Activated naive CD4-positive, alpha-beta T cell treated with Interleukin-2 at 50 U/mL for 16 hours (primary cell): ENCODE measurements around the gene PNMA6F.

ENCODE experiments used
- DNase-seq: peaks from one replicate; pipeline ENCODE4 v3.0.0-alpha.2; 2020

Gene PNMA6F

DNA sequence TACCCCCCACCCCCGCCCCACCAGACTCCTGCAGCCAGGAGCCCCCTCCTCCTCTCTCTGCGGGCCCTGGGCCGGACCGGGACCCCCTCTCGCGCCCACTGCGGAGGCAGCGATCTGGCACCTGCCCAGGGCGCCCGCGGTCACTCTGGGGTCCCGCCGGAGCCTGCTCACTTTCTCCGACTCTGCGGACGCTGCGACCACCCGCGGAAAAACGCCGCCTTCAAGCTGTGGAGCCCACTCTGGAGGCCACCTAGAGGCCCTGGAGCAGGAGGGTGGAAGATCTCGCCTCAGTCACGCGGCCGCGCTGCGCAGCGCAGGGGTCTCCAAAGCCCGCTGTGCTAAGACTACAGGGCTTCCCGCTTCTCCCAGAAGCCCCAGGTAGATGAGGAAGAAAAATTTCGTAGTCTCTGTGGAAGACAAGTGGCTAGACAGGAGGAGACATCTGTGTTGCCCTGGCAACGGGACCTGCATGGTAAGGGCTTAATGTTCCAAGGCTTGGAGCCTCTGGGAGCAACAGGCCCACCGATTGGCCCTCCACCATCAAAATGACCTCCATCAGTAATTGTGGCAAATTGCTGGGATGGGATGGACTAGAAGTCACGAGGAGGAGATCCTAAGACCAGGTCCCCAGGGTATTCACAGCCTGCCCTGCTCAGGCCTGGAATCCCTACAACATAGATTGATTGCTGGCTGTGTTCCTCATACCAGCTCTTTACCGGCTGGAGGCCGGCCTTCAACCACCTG, at the start of gene PNMA6F:
Gene PNMA6F (minus strand): TSS at position 387 of the 744 bp plus-strand sequence. CDS start 1,093 bp downstream, outside the sequence.
- DNase-seq, result no peak

DNA sequence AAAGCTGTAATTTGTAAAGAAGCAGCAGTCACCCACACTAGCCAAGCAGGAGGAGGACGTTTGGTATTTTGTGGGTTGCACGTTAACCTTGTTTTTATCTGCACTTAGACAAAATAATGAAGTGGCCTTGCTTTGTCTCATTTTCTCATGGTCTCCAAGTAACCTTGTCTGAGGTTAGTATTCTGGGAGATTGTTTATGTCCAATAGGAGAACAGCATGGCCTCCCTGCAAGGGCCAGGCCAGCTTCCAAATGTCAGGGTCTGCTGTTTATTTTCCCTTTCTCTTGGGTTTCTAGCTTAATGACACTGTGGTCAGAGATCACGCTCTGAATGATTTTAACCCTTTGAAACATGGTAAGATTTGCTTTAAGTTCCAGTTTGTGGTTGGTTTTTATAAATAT, 49.7 kb upstream of the PNMA6F start:
- DNase-seq, result no peak

DNA sequence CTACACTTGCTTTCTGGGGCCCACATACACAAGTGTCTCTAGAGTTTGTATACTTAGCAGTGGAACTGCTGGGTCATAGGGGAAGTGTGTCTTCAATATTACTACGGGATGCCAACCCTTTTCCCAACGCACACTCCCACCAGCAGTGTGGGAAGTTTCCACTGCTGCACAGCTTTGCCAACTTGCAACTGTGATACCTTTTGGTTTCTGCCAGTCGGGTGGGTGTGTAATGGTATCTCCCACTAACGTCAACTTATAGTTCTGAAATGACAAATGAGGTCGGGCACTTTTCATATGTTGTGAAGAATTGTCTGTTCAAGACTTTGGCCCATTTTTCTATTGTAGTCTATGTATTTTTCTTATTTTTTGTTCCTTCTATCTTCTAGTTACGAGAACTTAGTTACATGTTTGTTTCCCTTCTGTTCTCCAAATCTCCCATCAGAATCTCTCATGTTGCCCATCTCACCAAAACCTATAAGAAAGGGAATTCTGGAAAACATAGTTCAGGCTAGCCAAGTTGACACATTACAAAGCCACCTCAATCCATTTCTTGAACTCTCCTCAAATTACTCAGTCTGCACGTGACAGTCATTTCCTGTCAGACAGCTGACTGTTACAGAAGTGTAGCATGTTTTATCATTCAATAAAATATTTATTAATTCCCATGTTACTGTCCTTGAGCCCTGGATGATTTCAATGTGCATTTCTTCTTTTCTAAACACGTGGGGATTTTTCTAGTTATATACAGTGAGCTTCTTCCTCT, 48.9 kb upstream of the PNMA6F start:
- no peak for DNase-seq

DNA sequence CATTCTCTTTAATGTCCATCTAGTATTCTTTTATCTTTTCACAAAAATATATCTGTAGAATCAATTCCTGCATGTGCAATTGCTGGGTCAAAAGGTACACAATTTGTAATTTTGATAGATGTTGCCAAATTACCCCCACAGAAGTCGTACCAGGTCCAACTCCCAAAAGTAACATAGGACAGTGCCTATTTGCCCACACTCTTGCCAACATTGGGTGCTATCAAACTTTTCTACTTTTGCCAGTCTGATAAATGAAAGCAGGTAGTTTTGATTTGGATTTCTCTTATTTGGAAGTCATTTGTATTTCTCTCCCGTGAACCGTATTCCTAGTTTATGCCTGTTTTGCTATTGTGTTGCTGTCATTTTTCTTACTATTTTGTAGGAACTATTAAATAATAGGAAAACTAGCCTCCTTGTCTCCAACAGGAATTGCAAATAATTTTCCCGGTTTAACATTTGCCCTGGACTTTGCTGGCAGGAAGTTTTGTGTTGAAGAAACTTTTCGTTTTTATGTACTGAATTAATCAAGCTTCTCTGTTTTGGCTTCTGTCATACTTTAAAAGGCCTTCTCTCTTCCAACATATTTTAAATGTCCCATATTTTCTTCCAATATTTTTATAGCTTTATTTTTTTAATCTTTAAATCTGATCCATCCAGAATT, 45.4 kb upstream of the PNMA6F start:
- DNase-seq, result no peak

DNA sequence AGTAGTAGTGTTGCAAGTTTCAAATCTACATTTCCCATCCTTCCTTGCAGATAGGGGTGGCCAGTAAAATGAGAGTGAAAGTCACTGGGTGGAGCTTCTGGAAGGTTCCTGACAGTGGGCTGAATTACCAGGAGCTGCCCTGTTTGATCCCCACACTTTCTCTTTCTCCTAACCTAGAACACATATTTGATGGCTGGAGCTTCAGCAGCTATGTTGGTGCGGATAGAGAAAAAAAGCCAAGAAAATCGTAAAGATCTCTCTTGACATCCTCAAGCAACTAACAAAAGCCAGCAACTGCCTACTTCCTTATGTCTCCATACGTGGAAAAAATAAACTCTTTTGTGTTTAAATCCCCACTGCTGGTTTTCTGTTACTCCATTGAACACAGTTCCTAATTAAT, 44.6 kb upstream of the PNMA6F start:
- DNase-seq, result no peak

GRCh38 chrX:153365670-153366069, 44.1 kb upstream of the PNMA6F start:
- no peak for DNase-seq

DNA sequence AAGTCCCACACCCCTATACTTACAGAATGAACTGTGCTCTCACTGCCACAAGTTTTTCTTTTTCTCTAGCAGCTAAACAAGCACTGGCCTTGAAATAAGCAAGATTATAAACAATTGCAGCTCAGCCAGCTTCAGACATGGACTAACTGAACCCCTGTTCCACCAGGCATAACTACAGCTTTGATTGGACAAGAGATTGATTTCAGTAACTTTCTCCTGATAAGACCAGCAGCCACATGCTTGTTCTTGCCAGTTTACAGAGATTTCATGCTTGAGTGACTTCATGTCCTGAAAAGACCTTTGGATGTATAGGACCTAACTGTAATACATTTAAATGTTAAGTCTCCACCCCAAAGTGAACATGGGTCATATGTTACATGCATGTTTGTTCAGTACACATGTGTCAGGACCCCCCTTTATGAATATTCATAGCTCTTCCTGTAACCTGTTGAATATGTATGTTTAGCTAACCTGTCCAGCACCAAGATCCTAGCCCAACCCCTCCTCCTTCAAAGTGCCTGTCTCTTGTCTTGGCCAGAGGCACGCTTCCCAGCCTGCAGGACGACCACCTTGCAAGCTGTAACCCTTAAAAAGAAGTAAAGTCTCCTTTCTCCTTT, 40.3 kb upstream of the PNMA6F start:
- no peak for DNase-seq

DNA sequence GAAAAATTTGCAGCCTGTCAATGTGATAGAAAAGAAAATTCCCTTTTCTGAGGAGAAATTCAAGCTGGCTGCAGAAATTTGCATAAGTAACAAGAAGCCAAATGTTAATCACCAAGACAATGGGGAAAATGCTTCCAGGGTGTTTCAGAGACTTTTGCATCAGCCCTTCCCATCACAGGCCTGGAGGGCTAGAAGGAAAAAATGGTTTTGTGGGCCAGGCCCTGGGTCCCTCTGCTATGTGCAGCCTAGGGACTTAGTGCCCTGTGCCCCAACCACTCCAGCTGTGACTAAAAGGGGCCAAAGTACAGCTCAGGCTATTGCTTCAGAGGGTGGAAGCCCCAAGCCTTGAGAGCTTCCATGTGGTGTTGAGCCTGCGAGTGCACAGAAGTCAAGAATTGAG, 36.3 kb upstream of the PNMA6F start:
- no peak for DNase-seq

DNA sequence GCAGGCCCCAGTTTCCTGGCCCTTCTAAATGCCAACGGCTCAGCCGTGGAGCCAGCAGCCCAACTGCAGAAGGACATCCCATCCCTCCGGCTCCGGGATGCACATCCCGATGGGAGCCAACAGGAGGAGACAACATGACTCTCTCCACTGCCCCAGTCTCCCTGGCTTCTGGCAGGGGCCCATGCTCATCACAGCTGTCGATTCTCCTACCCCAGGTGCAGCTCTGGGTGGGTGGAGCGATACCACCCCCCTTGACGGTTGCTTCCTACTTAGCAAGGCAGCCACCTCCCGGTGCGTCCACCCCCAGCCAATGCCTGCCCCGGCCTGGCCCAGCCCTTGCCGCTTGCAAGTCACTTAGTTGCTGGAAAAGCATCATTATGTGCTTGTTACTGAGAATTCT, 31.8 kb upstream of the PNMA6F start:
- no peak for DNase-seq

DNA sequence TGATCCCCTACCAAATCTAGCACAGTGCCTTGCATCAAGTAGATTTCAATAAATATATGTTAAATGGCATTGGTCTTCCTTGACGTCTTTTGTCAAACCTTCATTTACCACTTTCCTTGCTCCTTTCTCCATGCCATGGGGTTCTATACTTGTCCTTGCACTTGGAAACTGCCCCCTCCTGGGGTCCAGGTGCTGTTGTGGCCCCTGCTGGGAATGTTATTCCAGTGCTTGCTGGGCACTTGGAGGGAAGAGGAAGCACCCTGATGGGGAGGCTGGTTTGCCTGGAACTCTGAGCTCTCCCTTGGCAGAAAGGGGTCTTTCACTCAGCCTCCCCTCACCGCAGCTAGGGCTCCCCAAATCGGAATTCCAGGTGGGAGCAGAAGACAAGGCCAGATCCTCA, 31.3 kb upstream of the PNMA6F start:
- no peak for DNase-seq

DNA sequence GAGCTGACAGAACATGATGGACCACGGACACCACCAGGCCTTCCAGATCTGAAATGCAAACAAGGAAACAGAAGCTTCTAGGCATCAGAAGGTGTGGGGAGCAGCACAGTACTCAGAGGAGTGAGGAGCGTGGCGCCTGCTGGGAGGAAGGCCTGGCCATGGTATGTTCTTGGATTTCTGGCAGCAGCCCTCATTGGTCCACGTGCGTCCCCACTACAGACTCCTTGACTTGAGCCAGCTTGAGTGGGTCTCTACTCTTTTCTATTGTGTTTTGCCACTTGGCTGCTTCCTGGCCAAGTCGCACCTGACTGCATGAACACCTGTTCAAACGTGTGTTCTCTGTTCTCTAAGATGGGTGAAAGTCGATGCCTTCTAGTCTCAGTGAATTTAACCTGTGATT, 30.4 kb upstream of the PNMA6F start:
- DNase-seq, result no peak

- DNase-seq, result no peak
These were observed 28.4 kb upstream of the PNMA6F start for GRCh38 chrX:153349952-153350351.

GRCh38 chrX:153348421-153348820, 26.9 kb upstream of the PNMA6F start:
- DNase-seq, result no peak

DNA sequence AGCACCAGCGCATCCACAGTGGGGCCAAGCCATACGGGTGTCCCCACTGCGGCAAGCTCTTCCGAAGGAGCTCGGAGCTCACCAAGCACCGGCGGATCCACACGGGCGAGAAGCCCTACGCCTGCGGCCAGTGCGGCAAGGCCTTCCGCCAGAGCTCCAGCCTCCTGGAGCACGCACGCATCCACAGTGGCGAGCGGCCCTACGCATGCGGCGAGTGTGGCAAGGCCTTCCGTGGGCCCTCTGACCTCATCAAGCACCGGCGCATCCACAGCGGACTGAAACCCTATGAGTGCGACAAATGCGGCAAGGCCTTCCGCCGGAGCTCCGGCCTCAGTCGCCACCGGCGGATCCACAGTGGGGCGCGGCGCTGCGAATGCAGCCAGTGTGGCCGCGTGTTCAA, 26.0 kb upstream of the PNMA6F start:
- DNase-seq, result no peak

- DNase-seq, result no peak
These were observed 22.1 kb upstream of the PNMA6F start for GRCh38 chrX:153343674-153344073.

DNA sequence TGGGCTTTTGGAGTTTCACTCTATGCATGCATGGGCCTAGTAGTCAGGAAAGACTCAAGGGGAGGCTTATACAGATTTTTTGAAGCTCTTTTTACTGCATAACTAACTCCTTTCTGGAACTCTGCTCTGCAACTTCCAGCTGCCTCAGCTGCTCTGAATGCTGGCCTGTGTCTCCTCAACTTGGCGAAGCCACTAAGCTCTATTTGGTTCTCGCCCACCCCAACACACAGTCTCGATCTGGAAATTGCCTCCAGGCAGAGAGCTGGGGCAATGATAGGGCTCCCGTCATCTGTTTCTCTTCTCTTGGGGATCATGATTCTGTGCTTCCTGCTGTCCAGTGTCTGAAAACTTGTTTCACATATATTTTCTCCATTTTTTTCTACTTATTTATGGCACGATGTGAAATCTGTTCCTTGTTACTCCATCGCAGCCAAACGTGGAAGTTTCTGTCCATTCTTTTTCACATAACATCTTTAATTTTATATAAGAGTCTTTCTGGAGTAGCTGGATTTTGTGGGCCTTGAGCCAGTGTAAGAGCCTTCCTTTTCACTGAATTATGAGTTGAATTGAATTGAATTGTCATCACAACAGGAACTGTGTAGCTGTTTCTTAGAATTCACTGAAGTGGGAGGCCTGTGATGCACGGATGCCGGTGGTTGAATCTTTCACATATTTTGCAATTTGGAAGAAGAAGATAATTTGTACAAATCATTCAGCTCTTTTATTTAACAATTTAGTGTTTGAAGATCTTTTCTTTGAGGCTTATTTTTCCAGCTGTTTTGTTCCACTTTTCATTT, 21.4 kb upstream of the PNMA6F start:
- DNase-seq, result no peak

- DNase-seq, result no peak
These were observed 18.5 kb upstream of the PNMA6F start for GRCh38 chrX:153340111-153340510.

DNA sequence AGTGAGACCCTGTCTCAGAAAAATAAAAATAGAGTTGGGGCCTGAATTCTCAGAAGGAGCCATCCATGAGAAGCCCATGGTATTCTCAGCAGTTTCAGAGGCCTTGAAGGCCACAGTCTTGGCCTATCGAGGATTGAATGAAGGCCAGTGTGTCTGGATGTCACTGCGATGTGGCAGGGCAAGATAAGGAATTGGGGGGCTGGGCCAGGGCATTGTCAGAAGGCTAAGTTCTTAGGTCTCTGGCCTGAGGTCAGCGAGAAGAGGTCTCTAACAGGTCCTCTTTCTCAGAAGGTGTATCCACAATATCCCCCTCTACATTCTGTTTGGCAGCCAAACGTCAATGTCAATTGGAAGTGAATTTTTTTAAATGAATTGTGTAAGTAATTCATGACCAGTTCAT, 18.1 kb upstream of the PNMA6F start:
- no peak for DNase-seq

- no peak for DNase-seq
These were observed 17.3 kb upstream of the PNMA6F start for GRCh38 chrX:153338836-153339235.

GRCh38 chrX:153336988-153337387, 15.4 kb upstream of the PNMA6F start:
- no peak for DNase-seq

DNA sequence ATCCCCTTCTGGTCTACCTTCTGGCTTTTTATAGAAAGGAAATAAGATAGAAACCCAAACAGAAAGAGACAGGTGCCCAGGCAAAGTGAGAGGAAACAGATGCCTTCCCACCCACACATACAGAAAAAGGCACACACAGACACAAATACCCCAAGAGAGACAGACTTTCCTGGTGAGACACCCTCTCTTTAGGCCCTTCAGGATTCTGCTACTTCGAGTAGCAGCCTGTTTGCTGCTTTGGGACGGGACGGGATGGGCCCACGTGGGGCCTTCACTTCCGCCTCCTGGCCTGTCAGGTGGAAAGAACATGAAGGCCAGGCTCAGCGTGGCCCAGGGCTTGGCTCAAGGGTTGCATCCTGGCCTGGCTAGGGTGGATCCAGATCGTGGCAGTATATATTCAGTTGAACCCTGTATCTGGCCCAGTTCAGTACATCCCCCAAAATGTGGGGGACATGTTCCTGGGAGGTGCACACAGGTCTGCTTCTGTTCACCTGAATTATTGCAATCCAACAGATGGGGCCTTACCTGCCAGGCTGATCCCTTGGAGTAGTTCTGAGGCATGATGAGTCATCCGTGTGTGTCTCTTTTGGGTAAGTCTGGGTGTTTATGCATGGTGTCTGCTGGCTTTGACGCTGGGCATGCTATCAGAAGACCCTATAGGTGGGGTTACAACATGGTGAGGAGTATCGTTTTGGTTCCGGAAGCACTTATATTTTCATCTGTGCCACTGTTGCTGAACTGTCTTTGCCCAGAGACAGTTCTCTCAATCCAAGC, 14.7 kb upstream of the PNMA6F start:
- DNase-seq, result no peak
